Adrenal gland (tissue), 12 donors: ENCODE measurements around the gene TUBB4B. TPM values are rescaled to one million over a fixed set of nuclear protein-coding genes. Genes with fewer than 3 reads are reported as not detected.

Experiments
- DNase-seq, 7 donors: peaks; one replicate each; pipeline ENCODE4 v3.0.0-alpha.2; 2019 to 2020
- H3K27ac ChIP-seq, 5 donors: fragments of 200-600 bp; sonication (generic) in 4 of 5; 1 replicate in 3 of 5; 2 replicates in 2 of 5; pipeline versions ENCODE4 v1.5.1 to v1.8.0; 2016 to 2020; ENCODE audit warnings: mild to moderate bottlenecking in 1 of 5
- H3K27me3 ChIP-seq: fragments of 200-600 bp; 2 replicates; pipeline ENCODE4 v1.8.0; 2021
- H3K36me3 ChIP-seq, 2 donors: fragments of 200-600 bp; replicated peaks in 1 of 2; 1 replicate in 1 of 2; 2 replicates in 1 of 2; pipeline versions ENCODE4 v1.5.1 to v1.8.0; 2018 to 2022
- H3K4me1 ChIP-seq, 2 donors: fragments of 200-600 bp; replicated peaks in 1 of 2; 1 replicate in 1 of 2; 2 replicates in 1 of 2; pipeline versions ENCODE4 v1.5.1 to v1.8.0; 2018 to 2021
- H3K4me3 ChIP-seq, 4 donors: fragments of 200-600 bp; sonication (generic) in 3 of 4; one replicate each; pipeline ENCODE4 v1.5.1; 2016 to 2018
- H3K9me3 ChIP-seq, 3 donors: fragments of 200-600 bp; sonication (generic) in 1 of 3; replicated peaks in 1 of 3; 1 replicate in 2 of 3; 2 replicates in 1 of 3; pipeline versions ENCODE4 v1.5.1 to v1.8.0; 2016 to 2021
- POLR2A ChIP-seq, 2 donors: fragments of 450-650 bp; IDR thresholded peaks; one replicate each; pipeline ENCODE4 v1.6.1; 2017; ENCODE audit warnings: antibody characterized with exemption in 2 of 2, mild to moderate bottlenecking in 2 of 2, moderate library complexity in 1 of 2
- WGBS, 4 donors: extraction: QIAGEN DNeasy Blood & Tissue Kit in 2 of 4; methylation state at CpG; one replicate each; pipeline versions ENCODE4 v1.1.5 to v1.1.7; 2013 to 2017; 5-methylcytosine and 5-hydroxymethylcytosine counted together
- intact Hi-C, 2 donors: fragments of 100-400 bp; cut with DNase I; formaldehyde crosslinking; loops; one replicate each; pipeline versions ENCODE4 v1.14.1 to v1.15.0; 2022 to 2023
- polyA plus RNA-seq, 3 donors: library from polyadenylated mRNA; stranded (reverse); fragments of 200-250 nt in 2 of 3; fragments of 350-450 nt in 1 of 3; fragmentation: Illumina TruSeq in 1 of 3; extraction: RNeasy Lipid Tissue Mini Kit (QIAGEN cat#74804) in 1 of 3; gene quantifications; one replicate each; pipeline ENCODE4 v1.2.3, GENCODE V29; 2013 to 2014
- total RNA-seq, 9 donors: library from RNA; depleted of rRNA in 4 of 9; stranded (reverse); fragments of >200 nt in 4 of 9; fragments of 120-200 nt in 1 of 9; fragmentation: NEBNext Ultra II Directional in 1 of 9; extraction: Animal tissue kit (Norgen Biotek cat#: 25700) in 1 of 9; gene quantifications; one replicate each; pipeline versions ENCODE4 v1.1.0 to v1.2.4, GENCODE V29; 2013 to 2023
- TF ChIP-seq, protein P1 (sequence below), 6 experiments: fragments of 450-650 bp in 4 of 6; fragments of 200-600 bp in 2 of 6; sonication (generic) in 1 of 6; IDR thresholded peaks; 1 replicate in 5 of 6; 2 replicates in 1 of 6; pipeline versions ENCODE4 v1.5.1 to v1.8.0; 2016 to 2021; ENCODE audit warnings: antibody characterized with exemption in 6 of 6, mild to moderate bottlenecking in 2 of 6, moderate library complexity in 1 of 6
- donor health status: healthy with polysubstance abuse.
- donor health status: Bipolar disorder and iron deficiency.
- donor health status: DM: yes; HTN: yes; CAD: no.
- donor health status: DM: no; HTN: no; CAD: no.
- donor health status: DM: no; HTN: no; CAD: no.
- donor health status: DM: yes; HTN: yes; CAD: no.

TUBB4B gene
- total and polyA plus RNA-seq, 12 donors: 69.9 to 362 (median 151) TPM

DNA sequence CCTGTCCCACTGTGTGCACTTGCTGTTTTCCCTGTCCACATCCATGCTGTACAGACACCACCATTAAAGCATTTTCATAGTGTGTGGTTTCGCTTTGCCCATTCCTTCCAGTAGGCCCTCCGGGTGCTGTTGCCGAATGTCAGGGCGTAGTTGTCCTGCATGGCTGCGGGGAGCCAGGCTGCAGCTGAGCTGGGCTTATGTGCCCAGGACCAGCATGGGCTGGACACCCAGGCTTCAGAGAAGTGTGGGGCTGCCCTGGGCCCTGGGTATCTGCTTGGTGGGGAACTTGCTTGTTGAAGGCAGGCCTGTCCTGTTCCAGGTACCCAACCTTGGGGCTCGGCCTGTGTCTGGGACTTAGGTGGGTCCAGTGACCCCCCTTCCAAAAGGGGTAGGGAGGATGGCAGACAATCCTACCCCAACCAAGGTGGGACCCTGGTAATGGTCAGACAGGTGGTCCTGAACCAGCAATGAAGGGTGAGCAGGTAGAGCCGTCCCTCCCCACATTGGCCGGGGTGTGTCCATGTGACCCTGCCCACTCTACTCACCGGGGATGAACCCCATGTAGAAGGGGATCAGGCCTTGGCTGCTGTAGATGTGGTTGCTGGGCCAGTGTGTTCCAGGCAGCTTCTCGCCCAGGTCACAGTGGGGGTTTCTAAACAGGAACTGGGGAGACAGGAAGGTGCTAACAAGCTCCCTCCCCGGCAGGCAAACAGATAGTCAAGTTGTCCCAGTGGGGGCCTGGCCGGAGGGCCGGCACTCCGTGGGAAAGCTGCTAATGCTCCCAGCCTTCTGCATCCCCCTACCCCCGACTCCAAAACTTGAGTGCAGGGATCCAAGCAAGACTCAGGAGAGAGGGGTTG, 2.8 kb downstream of the TUBB4B start:
- peaks cover 0 to 18% of the 10 kb centered on the region in 2 donors for H3K36me3 ChIP-seq
- WGBS, 4 donors: 73 to 77% (median 76%) methylated on average over 12 to 15 of the region's 15 CpGs
- H3K4me1 ChIP-seq: peaks cover 7 to 33% of the 10 kb centered on the region in 2 donors
- DNase-seq: no peak
- intact Hi-C loops: no loop called here
- H3K27ac ChIP-seq: no peak overlapping the region
- no peaks in the 10 kb centered on the region for H3K9me3 ChIP-seq
- no peak overlapping the region for H3K4me3 ChIP-seq
- H3K27me3 ChIP-seq: no peaks in the 10 kb centered on the region
- TF ChIP-seq, protein P1, sequence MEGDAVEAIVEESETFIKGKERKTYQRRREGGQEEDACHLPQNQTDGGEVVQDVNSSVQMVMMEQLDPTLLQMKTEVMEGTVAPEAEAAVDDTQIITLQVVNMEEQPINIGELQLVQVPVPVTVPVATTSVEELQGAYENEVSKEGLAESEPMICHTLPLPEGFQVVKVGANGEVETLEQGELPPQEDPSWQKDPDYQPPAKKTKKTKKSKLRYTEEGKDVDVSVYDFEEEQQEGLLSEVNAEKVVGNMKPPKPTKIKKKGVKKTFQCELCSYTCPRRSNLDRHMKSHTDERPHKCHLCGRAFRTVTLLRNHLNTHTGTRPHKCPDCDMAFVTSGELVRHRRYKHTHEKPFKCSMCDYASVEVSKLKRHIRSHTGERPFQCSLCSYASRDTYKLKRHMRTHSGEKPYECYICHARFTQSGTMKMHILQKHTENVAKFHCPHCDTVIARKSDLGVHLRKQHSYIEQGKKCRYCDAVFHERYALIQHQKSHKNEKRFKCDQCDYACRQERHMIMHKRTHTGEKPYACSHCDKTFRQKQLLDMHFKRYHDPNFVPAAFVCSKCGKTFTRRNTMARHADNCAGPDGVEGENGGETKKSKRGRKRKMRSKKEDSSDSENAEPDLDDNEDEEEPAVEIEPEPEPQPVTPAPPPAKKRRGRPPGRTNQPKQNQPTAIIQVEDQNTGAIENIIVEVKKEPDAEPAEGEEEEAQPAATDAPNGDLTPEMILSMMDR (IDR thresholded peaks at IDR 0.05): no peak
- no peak for TF ChIP-seq POLR2A (IDR thresholded peaks at IDR 0.05)

DNA sequence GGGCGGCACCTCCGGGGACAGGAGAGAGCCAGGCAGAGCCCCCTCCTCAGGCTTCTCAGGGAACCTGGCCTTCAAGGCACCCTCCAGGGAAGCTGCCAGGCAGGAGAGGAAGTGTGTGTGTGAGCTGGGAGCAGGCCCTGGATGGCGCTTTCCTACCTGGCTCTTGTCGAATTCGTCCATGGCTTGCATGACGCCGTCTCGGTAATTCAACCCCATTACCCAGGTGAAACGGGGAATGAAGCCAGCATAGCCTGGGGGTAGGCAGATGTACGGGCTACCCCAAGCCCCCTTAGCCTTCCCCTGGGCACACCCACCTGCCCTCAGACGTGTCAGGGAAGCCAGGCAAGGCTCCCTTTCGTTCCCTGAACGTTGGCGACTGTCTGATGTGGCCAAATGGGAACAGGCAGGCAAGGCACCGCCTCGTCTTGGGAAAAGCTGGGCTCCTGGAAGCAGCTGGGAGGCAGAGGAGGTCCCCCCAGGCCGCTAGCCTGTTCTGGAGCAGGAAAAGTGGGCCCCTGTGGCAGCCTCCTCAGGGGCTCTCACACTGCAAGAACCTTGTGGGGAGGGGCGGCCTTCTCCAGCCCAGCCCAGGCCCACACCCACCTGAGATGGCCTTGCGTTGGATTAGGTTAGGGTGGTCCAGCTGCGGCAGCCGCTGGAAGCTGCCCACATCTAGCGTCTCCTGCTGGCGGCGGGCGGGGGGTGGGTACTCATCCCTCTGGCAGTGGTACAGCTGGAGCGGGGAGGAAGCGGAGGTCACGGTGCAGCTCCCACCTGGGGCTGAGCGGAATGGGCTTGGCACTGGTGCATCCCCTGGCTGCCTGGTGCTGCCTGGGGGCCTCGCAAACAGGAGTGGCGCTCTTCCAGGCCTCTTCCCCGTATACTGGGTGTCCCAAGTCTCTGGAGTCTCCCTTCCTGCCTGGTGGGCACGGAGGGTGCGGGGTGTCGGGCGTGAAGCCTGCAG, 3.7 kb downstream of the TUBB4B start:
- Histone ChIP-seq H3K27ac (no peak overlapping the region), H3K27me3 (no peaks in the 10 kb centered on the region), H3K4me3 (no peak overlapping the region), H3K9me3 (no peaks in the 10 kb centered on the region), H3K36me3 (peaks cover 0 to 18% of the 10 kb centered on the region in 2 donors), H3K4me1 (peaks cover 5 to 24% of the 10 kb centered on the region in 2 donors)
- no peak for TF ChIP-seq POLR2A (IDR thresholded peaks at IDR 0.05)
- TF ChIP-seq, protein P1 (IDR thresholded peaks at IDR 0.05): no peak
- intact Hi-C loops: no loop called here
- 66 to 78% (median 77%) methylated on average over 15 to 36 of the region's 36 CpGs for WGBS, 4 donors
- DNase-seq: no peak

DNA sequence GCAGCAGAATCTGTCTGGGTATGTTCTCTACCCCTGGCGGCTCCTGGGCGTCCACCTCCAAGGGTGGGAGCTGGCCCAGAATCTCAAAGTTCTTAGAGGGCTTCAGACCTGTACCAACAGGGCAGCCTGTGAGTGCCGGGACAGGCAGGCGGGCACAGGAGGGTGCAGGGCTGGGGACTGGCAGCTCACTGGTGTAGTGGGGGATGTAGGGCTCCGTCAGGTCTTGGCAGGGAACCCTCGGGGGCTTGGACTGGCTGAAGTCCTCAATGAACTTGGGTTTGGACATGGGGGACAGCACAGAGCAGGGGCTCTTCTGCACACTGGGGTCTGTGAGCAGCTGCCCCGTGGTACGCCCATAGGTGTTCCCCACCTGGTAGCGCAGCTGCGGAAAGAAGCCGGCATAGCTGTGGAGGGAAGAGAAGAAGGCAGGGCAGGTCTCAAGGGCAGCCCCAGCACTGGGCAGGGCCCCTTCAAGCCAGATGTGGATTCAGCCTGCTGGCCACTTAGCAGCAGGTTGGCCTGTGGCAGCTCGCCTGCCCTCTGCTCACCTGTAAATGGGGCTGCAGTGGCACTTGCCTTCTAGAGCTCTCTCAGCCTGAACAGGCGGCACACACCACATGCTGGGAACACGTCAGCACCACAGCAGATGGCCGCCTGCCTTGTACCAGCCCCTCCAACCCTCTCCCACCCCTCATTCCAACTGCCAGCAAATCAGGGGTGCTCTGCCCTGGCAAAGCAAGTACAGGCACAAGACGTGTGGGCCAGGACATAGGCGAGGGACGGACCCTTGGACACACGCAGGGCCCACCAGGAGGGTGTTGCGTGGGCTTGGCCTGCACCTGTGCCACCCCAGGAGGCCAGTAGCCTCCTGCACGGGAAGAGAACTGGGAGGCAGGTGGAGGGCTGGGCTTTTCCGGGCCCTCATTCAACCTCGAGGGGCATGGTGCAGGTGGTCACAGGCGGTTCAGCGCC, 4.6 kb downstream of the TUBB4B start:
- no peak overlapping the region for H3K4me3 ChIP-seq
- intact Hi-C loops: no loop called here
- no peak overlapping the region for H3K27ac ChIP-seq
- no peak for DNase-seq
- peaks cover 0 to 25% of the 10 kb centered on the region in 2 donors for H3K4me1 ChIP-seq
- WGBS, 4 donors: 89 to 92% (median 90%) methylated on average over 13 to 25 of the region's 25 CpGs
- peaks cover 0 to 18% of the 10 kb centered on the region in 2 donors for H3K36me3 ChIP-seq
- no peaks in the 10 kb centered on the region for H3K27me3 ChIP-seq
- no peak for TF ChIP-seq POLR2A (IDR thresholded peaks at IDR 0.05)
- TF ChIP-seq, protein P1 (IDR thresholded peaks at IDR 0.05): no peak
- H3K9me3 ChIP-seq: no peaks in the 10 kb centered on the region
